ENCODE data around the gene PFKFB2. TPM values are rescaled to one million over a fixed set of nuclear protein-coding genes. Genes with fewer than 3 reads are reported as not detected.

The PFKFB2 gene
- total and polyA plus RNA-seq, 2 donors (not counting 1 experiment from before 2014, with no cell fraction given) = 6.5 to 18.2 TPM

DNA sequence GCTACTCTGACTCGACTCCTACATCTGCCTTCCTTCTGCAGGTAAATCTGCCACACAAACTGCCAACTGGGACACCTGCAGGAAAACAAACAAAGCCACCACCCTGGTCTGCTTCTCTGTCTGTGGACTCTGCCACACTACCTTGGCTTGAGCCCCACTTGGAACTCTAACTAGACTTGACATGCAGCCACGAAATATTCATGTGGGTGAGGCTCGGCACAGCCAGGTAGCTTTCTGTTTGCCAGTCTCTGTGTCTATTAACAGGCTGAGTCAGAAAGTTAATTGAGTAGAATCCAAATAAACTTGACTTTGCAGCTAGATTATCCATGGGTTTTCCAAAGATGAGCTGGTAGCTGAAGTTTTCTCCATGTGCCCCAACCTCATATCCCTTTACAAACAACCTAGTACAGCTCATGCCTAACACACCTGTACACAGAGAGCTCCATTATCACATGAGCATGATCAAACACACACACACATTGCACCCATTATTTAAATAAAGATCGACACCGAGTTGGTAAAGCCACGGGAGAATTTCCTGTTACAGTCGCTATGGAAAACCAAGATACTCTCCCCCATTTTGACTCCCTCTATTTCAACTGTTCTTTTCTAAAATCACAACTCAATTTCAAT, 21.3 kb upstream of the PFKFB2 start:
- Histone ChIP-seq H3K9ac (ENCODE audit: low read length) (no peak overlapping the region), H3K4me3 (ENCODE audit: control extremely low read depth in 1 of 5, extremely low read depth in 1 of 5, insufficient read depth in 1 of 5, low read depth in 2 of 5, low read length in 4 of 5) (no peak overlapping the region), H3K4me1 (ENCODE audit: control insufficient read depth in 2 of 2, insufficient read depth in 2 of 2, low read length in 2 of 2) (no peaks in the 10 kb centered on the region), H3K4me2 (replicated peaks; ENCODE audit: low read depth, low read length, poor library complexity, severe bottlenecking) (no peak overlapping the region), H4K20me1 (ENCODE audit: control insufficient read depth, insufficient read depth, low read length, poor library complexity, severe bottlenecking) (no peaks in the 10 kb centered on the region), H3K36me3 (replicated peaks in 1 of 2; ENCODE audit: control extremely low read depth in 1 of 2, control insufficient read depth in 1 of 2, extremely low read depth in 1 of 2, insufficient read depth in 2 of 2, low read length in 1 of 2) (no peaks in the 10 kb centered on the region), H3K9me3 (ENCODE audit: control extremely low read depth in 1 of 3, control insufficient read depth in 2 of 3, insufficient read depth in 1 of 3, low read length in 2 of 3) (no peaks in the 10 kb centered on the region), H3K79me2 (ENCODE audit: control insufficient read depth, insufficient read depth, low read length) (no peaks in the 10 kb centered on the region), H3K27me3 (replicated peaks in 1 of 4; ENCODE audit: control extremely low read depth in 1 of 4, control insufficient read depth in 3 of 4, insufficient read depth in 4 of 4, low read length in 3 of 4) (peaks cover 0 to 31% (median 19%) of the 10 kb centered on the region in 4 experiments), H3K27ac (ENCODE audit: low read length in 2 of 2) (no peak overlapping the region), H2AFZ (ENCODE audit: insufficient read depth, low read depth, low read length, poor library complexity, severe bottlenecking) (no peak overlapping the region)
- ChIA-PET POLR2A (no interaction called here), CTCF (interaction anchor here (0.8 to 1.4 kb wide), 5 partner anchors 16 to 467 kb away, joined by 3 to 5 read pairs (median 3); partner anchors contain the start of gene PFKFB2)
- Mint-ChIP-seq H3K27ac (no peak overlapping the region), H3K9me3 (ENCODE audit: insufficient read depth) (no peaks in the 10 kb centered on the region), H3K4me1 (no peaks in the 10 kb centered on the region), H3K27me3 (peaks cover 70% of the 10 kb centered on the region), H3K4me3 (no peak overlapping the region)
- DNase-seq = no peak
- TF ChIP-seq, protein P1, sequence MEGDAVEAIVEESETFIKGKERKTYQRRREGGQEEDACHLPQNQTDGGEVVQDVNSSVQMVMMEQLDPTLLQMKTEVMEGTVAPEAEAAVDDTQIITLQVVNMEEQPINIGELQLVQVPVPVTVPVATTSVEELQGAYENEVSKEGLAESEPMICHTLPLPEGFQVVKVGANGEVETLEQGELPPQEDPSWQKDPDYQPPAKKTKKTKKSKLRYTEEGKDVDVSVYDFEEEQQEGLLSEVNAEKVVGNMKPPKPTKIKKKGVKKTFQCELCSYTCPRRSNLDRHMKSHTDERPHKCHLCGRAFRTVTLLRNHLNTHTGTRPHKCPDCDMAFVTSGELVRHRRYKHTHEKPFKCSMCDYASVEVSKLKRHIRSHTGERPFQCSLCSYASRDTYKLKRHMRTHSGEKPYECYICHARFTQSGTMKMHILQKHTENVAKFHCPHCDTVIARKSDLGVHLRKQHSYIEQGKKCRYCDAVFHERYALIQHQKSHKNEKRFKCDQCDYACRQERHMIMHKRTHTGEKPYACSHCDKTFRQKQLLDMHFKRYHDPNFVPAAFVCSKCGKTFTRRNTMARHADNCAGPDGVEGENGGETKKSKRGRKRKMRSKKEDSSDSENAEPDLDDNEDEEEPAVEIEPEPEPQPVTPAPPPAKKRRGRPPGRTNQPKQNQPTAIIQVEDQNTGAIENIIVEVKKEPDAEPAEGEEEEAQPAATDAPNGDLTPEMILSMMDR (IDR thresholded peaks at IDR 0.05) = no peak
- no peak for TF ChIP-seq EZH2 (IDR thresholded peaks at IDR 0.05; ENCODE audit: borderline replicate concordance, insufficient read depth, low read depth, low read length, poor library complexity, severe bottlenecking)
- intact Hi-C loops (cut with micrococcal nuclease) = no loop called here
- 92% methylated on average over 7 of the region's 7 CpGs for WGBS (ENCODE audit: insufficient coverage)
- ATAC-seq (ENCODE audit: low read depth) = no peak

DNA sequence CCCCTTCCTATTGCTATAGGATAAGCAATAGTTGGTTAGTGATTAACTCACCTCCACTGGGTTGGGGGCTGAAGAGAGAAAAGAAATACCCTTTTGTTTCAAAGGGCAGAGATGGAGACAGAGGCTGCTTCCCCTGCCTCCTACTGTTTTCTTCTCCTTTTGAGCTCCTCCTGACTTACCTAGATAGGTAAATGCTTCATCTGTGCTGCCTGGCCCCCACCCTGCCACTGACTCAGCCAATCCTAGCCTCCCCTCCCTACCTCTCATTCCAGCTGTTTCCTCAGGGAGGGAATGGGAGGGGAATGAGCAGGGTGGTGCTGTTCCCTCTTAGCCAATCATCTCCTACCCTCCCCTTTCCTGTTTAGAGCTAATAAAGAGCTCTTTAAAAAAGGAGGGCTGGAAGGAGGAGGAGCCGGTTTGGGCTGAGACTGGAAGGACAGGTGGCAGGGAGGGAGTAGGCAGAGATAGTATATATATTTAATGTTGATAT, 20.5 kb upstream of the PFKFB2 start, which contains the start of gene C1orf116:
C1orf116 (minus strand) TSS at position 229 of the 490 bp plus-strand sequence. CDS start 5,158 bp downstream, outside the sequence.
- WGBS (ENCODE audit: insufficient coverage) = no CpG with 5 or more reads among the region's 1 CpG
- H3K27me3 Mint-ChIP-seq = peaks cover 62% of the 10 kb centered on the region
- intact Hi-C loops (cut with micrococcal nuclease) = no loop called here

More for the DNA sequence above, 20.5 kb upstream of the PFKFB2 start, which contains the start of gene C1orf116:
- peaks cover 0 to 28% (median 14%) of the 10 kb centered on the region in 4 experiments for H3K27me3 ChIP-seq (replicated peaks in 1 of 4; ENCODE audit: control extremely low read depth in 1 of 4, control insufficient read depth in 3 of 4, insufficient read depth in 4 of 4, low read length in 3 of 4)
- H3K4me3 ChIP-seq (ENCODE audit: control extremely low read depth in 1 of 5, extremely low read depth in 1 of 5, insufficient read depth in 1 of 5, low read depth in 2 of 5, low read length in 4 of 5) = no peak within 1 kb of the TSS
- H3K4me1 ChIP-seq (ENCODE audit: control insufficient read depth in 2 of 2, insufficient read depth in 2 of 2, low read length in 2 of 2) = no peaks in the 10 kb centered on the region
- H2AFZ ChIP-seq (ENCODE audit: insufficient read depth, low read depth, low read length, poor library complexity, severe bottlenecking) = no peak within 1 kb of the TSS
- ChIA-PET CTCF (interaction anchor here (0.8 to 1.2 kb wide), 4 partner anchors 15 to 466 kb away, joined by 3 to 5 read pairs (median 3); no protein-coding TSS in a partner anchor), POLR2A (no interaction called here)
- no peaks in the 10 kb centered on the region for H3K4me1 Mint-ChIP-seq
- ATAC-seq (ENCODE audit: low read depth) = no peak
- no peaks in the 10 kb centered on the region for H3K79me2 ChIP-seq (ENCODE audit: control insufficient read depth, insufficient read depth, low read length)
- no peaks in the 10 kb centered on the region for H4K20me1 ChIP-seq (ENCODE audit: control insufficient read depth, insufficient read depth, low read length, poor library complexity, severe bottlenecking)
- H3K4me3 Mint-ChIP-seq = no peak within 1 kb of the TSS
- DNase-seq = no peak
- no peaks in the 10 kb centered on the region for H3K9me3 ChIP-seq (ENCODE audit: control extremely low read depth in 1 of 3, control insufficient read depth in 2 of 3, insufficient read depth in 1 of 3, low read length in 2 of 3)
- H3K36me3 ChIP-seq (replicated peaks in 1 of 2; ENCODE audit: control extremely low read depth in 1 of 2, control insufficient read depth in 1 of 2, extremely low read depth in 1 of 2, insufficient read depth in 2 of 2, low read length in 1 of 2) = no peaks in the 10 kb centered on the region
- no peak within 1 kb of the TSS for H3K9ac ChIP-seq (ENCODE audit: low read length)
- TF ChIP-seq EZH2 (IDR thresholded peaks at IDR 0.05; ENCODE audit: borderline replicate concordance, insufficient read depth, low read depth, low read length, poor library complexity, severe bottlenecking) = no peak
- TF ChIP-seq, protein P1 (IDR thresholded peaks at IDR 0.05) = no peak
- H3K4me2 ChIP-seq (replicated peaks; ENCODE audit: low read depth, low read length, poor library complexity, severe bottlenecking) = no peak within 1 kb of the TSS
- H3K9me3 Mint-ChIP-seq (ENCODE audit: insufficient read depth) = no peaks in the 10 kb centered on the region
- no peak within 1 kb of the TSS for H3K27ac Mint-ChIP-seq
- H3K27ac ChIP-seq (ENCODE audit: low read length in 2 of 2) = no peak within 1 kb of the TSS

All from B cell (primary cell).